PFSK-1 (cell line): ENCODE data around the gene IKZF4.

Experiments
- SIN3A ChIP-seq: IDR thresholded peaks from 2 replicates; pipeline ENCODE4 v1.6.1; 2012; ENCODE audit warnings: mild to moderate bottlenecking, low read length, moderate library complexity, borderline replicate concordance; ENCODE audit not compliant: insufficient read depth
- TF ChIP-seq, protein P1 (sequence below), 2 experiments: IDR thresholded peaks; 2 replicates each; pipeline versions ENCODE4 v1.6.1 to v1.8.0; 2011 to 2012; ENCODE audit warnings: low read depth in 2 of 2, low read length in 2 of 2, control low read depth in 1 of 2, inconsistent platforms in 1 of 2, mild to moderate bottlenecking in 1 of 2, moderate library complexity in 1 of 2; ENCODE audit not compliant: insufficient read depth in 1 of 2

- TF ChIP-seq SIN3A, result no peak
- TF ChIP-seq, protein P1, sequence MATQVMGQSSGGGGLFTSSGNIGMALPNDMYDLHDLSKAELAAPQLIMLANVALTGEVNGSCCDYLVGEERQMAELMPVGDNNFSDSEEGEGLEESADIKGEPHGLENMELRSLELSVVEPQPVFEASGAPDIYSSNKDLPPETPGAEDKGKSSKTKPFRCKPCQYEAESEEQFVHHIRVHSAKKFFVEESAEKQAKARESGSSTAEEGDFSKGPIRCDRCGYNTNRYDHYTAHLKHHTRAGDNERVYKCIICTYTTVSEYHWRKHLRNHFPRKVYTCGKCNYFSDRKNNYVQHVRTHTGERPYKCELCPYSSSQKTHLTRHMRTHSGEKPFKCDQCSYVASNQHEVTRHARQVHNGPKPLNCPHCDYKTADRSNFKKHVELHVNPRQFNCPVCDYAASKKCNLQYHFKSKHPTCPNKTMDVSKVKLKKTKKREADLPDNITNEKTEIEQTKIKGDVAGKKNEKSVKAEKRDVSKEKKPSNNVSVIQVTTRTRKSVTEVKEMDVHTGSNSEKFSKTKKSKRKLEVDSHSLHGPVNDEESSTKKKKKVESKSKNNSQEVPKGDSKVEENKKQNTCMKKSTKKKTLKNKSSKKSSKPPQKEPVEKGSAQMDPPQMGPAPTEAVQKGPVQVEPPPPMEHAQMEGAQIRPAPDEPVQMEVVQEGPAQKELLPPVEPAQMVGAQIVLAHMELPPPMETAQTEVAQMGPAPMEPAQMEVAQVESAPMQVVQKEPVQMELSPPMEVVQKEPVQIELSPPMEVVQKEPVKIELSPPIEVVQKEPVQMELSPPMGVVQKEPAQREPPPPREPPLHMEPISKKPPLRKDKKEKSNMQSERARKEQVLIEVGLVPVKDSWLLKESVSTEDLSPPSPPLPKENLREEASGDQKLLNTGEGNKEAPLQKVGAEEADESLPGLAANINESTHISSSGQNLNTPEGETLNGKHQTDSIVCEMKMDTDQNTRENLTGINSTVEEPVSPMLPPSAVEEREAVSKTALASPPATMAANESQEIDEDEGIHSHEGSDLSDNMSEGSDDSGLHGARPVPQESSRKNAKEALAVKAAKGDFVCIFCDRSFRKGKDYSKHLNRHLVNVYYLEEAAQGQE (IDR thresholded peaks at IDR 0.05; ENCODE audit: insufficient read depth in 1 of 2, low read depth in 2 of 2, low read length in 2 of 2), result no peak
Measured at GRCh38 chr12:56087220-56087619, 66.4 kb downstream of the IKZF4 start.
